ENCODE data around the gene XCR1.

- peak in 3 of 4 donors; percentile 14 to 66 (median 58) for TF ChIP-seq POLR2AphosphoS5 (IDR thresholded peaks at IDR 0.05)
- TF ChIP-seq POLR2A (IDR thresholded peaks at IDR 0.05): no peak
- no peak for TF ChIP-seq CTCF (IDR thresholded peaks at IDR 0.05)
Observed at GRCh38 chr3:46006238-46007032, 20.8 kb downstream of the XCR1 start.

Data from sigmoid colon (tissue), 4 donors.